ENCODE results near the gene PRKCI.
"Not testable (repeated sequence)": the region's sequence is repeated elsewhere in the genome, so short reads cannot be mapped to it uniquely, and the experiment has no call there.

PRKCI gene

GRCh38 chr3:170180079-170180907 lies 41.9 kb upstream of the PRKCI start:
- Histone ChIP-seq H3K4me1 (ENCODE audit: insufficient read depth, low read length, poor library complexity, severe bottlenecking) (peaks cover 17% of the 10 kb centered on the region), H3F3A (ENCODE audit: low read depth) (no peaks in the 10 kb centered on the region), H3K79me2 (ENCODE audit: insufficient read depth, low read length) (peaks cover 56% of the 10 kb centered on the region), H3K4me2 (ENCODE audit: low read depth, low read length, poor library complexity, severe bottlenecking) (peak overlapping the region; percentile 82), H3K9me3 (ENCODE audit: insufficient read depth, low read depth, low read length) (no peaks in the 10 kb centered on the region), H4K20me1 (ENCODE audit: insufficient read depth, low read length, poor library complexity, severe bottlenecking) (peaks cover 25% of the 10 kb centered on the region), H3K9ac (ENCODE audit: low read depth, low read length, poor library complexity, severe bottlenecking) (peak overlapping the region; percentile 91), H3K36me3 (ENCODE audit: insufficient read depth, low read length) (peaks cover 11% of the 10 kb centered on the region; the same call in 1 of the 2 replicates), H3K27me3 (ENCODE audit: insufficient read depth, low read length, poor library complexity, severe bottlenecking) (no peaks in the 10 kb centered on the region), H3K4me3 (ENCODE audit: low read length, poor library complexity, severe bottlenecking) (peak overlapping the region; percentile 97), H3K9me2 (replicated peaks; ENCODE audit: low read depth, low read length) (no peaks in the 10 kb centered on the region), H2AFZ (ENCODE audit: low read length) (peak overlapping the region; percentile 90)
- TF ChIP-seq EZH2phosphoT487 (IDR thresholded peaks at IDR 0.05; ENCODE audit: borderline replicate concordance) (no peak), CTCF (conservative IDR thresholded peaks at IDR 0.05; ENCODE audit: low read length) (no peak)

DNA sequence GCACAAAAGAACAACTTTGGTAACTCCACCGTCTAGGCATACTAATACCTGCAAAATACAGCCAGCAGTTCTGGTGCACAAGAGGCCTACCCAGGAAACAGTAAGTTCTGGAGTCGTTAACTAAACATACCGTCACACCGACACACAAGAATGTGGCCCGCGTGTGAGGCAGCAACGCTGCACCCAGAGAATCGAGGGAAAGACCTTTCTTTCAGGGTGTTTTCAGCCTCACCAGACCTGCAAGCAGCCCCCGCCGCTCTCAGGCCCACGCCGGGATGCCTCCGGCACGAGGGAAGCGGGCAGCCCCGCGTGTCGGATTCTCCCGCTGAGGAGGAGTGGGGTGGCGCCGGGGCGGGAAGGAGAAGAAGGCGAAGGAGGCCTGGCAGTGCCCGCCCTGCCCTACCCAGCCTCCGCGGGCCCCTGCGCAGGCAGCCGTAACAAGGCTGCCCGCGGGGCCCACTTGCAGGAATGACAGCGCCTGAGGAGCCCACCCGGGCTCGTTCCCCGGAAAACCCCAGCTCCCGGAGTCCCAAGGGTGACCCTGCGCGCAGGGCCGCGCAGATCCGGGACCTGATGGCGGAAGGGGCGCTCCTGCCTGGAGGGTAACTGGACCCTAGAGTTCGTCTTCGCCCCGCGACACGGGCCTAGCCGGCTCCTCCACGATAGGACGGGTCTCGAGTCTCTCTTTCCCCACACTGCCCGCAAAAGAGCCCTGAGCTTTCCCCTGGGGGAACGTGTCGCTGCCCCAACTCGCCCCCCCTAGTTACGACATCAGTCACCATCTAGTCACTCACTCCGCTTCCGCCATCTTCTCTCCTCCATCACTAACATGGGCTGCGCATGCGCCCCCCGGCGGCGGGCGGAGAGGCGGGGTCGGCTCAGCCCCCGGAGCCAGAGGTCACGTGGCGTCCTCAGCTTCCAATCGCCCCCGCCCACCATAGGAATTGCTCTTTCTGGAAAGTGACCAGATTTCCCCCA lies 41.0 kb upstream of the PRKCI start, which contains the start of gene PHC3:
TSS of gene PHC3 (minus strand) at position 826 of the 978 bp plus-strand sequence. CDS start at position 808, 18 bp downstream.
- Histone ChIP-seq H3K9me3 (ENCODE audit: insufficient read depth, low read depth, low read length) (no peaks in the 10 kb centered on the region), H3K79me2 (ENCODE audit: insufficient read depth, low read length) (peaks cover 48% of the 10 kb centered on the region), H3K9me2 (replicated peaks; ENCODE audit: low read depth, low read length) (no peaks in the 10 kb centered on the region), H3K27me3 (ENCODE audit: insufficient read depth, low read length, poor library complexity, severe bottlenecking) (no peaks in the 10 kb centered on the region), H3K4me2 (ENCODE audit: low read depth, low read length, poor library complexity, severe bottlenecking) (peak within 1 kb of the TSS; percentile 82), H4K20me1 (ENCODE audit: insufficient read depth, low read length, poor library complexity, severe bottlenecking) (peaks cover 23% of the 10 kb centered on the region), H3K4me1 (ENCODE audit: insufficient read depth, low read length, poor library complexity, severe bottlenecking) (peaks cover 17% of the 10 kb centered on the region), H3F3A (ENCODE audit: low read depth) (no peaks in the 10 kb centered on the region), H2AFZ (ENCODE audit: low read length) (peak within 1 kb of the TSS; percentile 90), H3K9ac (ENCODE audit: low read depth, low read length, poor library complexity, severe bottlenecking) (peak within 1 kb of the TSS; percentile 91), H3K36me3 (ENCODE audit: insufficient read depth, low read length) (peaks cover 10% of the 10 kb centered on the region; the same call in 1 of the 2 replicates), H3K4me3 (ENCODE audit: low read length, poor library complexity, severe bottlenecking) (peak within 1 kb of the TSS; percentile 97)
- no peak for TF ChIP-seq CTCF (conservative IDR thresholded peaks at IDR 0.05; ENCODE audit: low read length)

DNA sequence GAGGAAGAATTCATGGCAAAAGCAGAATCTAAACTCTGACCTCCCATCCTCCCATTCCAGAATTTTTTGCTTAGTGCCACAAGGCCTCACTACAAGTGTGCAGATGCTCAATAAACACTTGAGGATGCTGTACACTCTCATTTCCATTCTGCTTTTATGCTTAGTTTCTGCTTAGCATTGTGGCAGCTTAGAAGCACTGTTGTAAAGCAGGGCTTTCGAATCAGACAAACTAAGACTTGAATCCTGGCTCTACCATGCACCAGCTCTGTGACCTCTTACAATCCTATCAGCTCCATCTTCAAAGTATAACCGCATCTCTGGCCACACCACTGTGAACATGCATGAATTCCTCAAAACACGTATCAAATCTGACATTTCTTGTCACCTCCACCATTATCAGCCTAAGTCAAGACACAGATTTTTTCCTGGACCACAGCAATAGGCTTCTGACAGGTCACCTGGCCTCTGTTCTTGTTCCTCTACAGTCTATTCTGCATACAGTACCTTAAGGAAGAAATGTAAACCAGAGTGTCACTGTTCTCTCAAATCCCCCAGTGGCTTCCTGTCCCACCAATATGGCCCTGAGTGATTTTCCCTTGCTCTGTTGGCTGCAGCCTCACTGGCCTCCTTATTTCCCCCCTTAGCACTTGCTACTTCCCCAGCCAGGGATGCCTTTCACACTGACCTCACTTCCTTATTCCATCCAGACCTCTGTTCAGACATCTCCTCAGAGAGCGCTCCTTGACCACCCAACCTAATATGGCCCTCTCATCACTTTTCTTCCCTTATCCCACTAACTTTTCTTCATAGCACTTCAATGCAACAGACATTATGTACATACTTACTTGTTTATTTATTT lies 32.6 kb upstream of the PRKCI start:
- TF ChIP-seq CTCF (conservative IDR thresholded peaks at IDR 0.05; ENCODE audit: low read length) (no peak), EZH2phosphoT487 (IDR thresholded peaks at IDR 0.05; ENCODE audit: borderline replicate concordance) (no peak)
- Histone ChIP-seq H3K4me1 (ENCODE audit: insufficient read depth, low read length, poor library complexity, severe bottlenecking) (peaks cover 5% of the 10 kb centered on the region), H4K20me1 (ENCODE audit: insufficient read depth, low read length, poor library complexity, severe bottlenecking) (no peaks in the 10 kb centered on the region), H3K79me2 (ENCODE audit: insufficient read depth, low read length) (no peaks in the 10 kb centered on the region), H3K27me3 (ENCODE audit: insufficient read depth, low read length, poor library complexity, severe bottlenecking) (no peaks in the 10 kb centered on the region), H2AFZ (ENCODE audit: low read length) (peak overlapping the region; percentile 88), H3K9me2 (replicated peaks; ENCODE audit: low read depth, low read length) (no peaks in the 10 kb centered on the region), H3K9ac (ENCODE audit: low read depth, low read length, poor library complexity, severe bottlenecking) (no peak overlapping the region), H3F3A (ENCODE audit: low read depth) (no peaks in the 10 kb centered on the region), H3K4me3 (ENCODE audit: low read length, poor library complexity, severe bottlenecking) (peak overlapping the region; percentile 47), H3K36me3 (ENCODE audit: insufficient read depth, low read length) (no peaks in the 10 kb centered on the region), H3K4me2 (ENCODE audit: low read depth, low read length, poor library complexity, severe bottlenecking) (peak overlapping the region; percentile 56), H3K9me3 (ENCODE audit: insufficient read depth, low read depth, low read length) (no peaks in the 10 kb centered on the region)

DNA sequence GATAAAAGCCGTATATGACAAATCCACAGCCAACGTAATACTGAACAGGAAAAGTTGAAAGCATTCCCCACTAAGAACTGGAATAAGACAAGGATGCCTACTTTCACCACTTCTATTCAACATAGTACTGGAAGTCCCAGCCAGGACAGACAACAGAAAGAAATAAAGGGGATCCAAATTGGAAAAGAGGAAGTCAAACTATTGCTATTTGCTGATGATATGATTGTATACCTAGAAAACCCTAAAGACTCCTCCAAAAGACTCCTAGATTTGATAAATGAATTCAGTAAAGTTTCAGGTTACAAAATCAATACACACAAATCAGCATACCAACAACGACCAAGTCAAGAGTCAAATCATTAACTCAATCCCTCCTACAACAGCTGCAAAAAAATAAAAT lies 26.5 kb upstream of the PRKCI start:
- not testable (repeated sequence) for H3K9me3 ChIP-seq (ENCODE audit: insufficient read depth, low read depth, low read length); H3K4me3 ChIP-seq (ENCODE audit: low read length, poor library complexity, severe bottlenecking); H3K27me3 ChIP-seq (ENCODE audit: insufficient read depth, low read length, poor library complexity, severe bottlenecking); H3K9me2 ChIP-seq (replicated peaks; ENCODE audit: low read depth, low read length); H3K4me2 ChIP-seq (ENCODE audit: low read depth, low read length, poor library complexity, severe bottlenecking); H3F3A ChIP-seq (ENCODE audit: low read depth); H3K4me1 ChIP-seq (ENCODE audit: insufficient read depth, low read length, poor library complexity, severe bottlenecking); H3K79me2 ChIP-seq (ENCODE audit: insufficient read depth, low read length); H3K36me3 ChIP-seq (ENCODE audit: insufficient read depth, low read length); H4K20me1 ChIP-seq (ENCODE audit: insufficient read depth, low read length, poor library complexity, severe bottlenecking); H3K9ac ChIP-seq (ENCODE audit: low read depth, low read length, poor library complexity, severe bottlenecking); H2AFZ ChIP-seq (ENCODE audit: low read length)
